Measurements from ENCODE around the gene TANGO6.
"Not testable (repeated sequence)": the region's sequence is repeated elsewhere in the genome, so short reads cannot be mapped to it uniquely, and the experiment has no call there.

TANGO6 gene

GRCh38 chr16:68972720-68973119 is 129.4 kb downstream of the TANGO6 start:
- no peak for DNase-seq (ENCODE audit: low spot score)

GRCh38 chr16:68973611-68974120 is 130.3 kb downstream of the TANGO6 start:
- DNase-seq (ENCODE audit: low spot score): no peak

- DNase-seq (ENCODE audit: low spot score): no peak
Observed at GRCh38 chr16:68978303-68978954, 135.1 kb downstream of the TANGO6 start.

GRCh38 chr16:68980695-68981315 is 137.5 kb downstream of the TANGO6 start:
- DNase-seq (ENCODE audit: low spot score): no peak

- no peak for DNase-seq (ENCODE audit: low spot score)
Observed at GRCh38 chr16:68981971-68982370, 138.6 kb downstream of the TANGO6 start.

GRCh38 chr16:68984467-68984866 is 141.1 kb downstream of the TANGO6 start:
- no peak for DNase-seq (ENCODE audit: low spot score)

- no peak for DNase-seq (ENCODE audit: low spot score)
Observed at GRCh38 chr16:68985268-68985667, 141.9 kb downstream of the TANGO6 start.

- no peak for DNase-seq (ENCODE audit: low spot score)
Observed at GRCh38 chr16:68985855-68986254, 142.5 kb downstream of the TANGO6 start.

GRCh38 chr16:68987734-68988457 is 144.6 kb downstream of the TANGO6 start:
- DNase-seq (ENCODE audit: low spot score): no peak

- DNase-seq (ENCODE audit: low spot score): not testable (repeated sequence)
Observed at GRCh38 chr16:68990172-68990845, 147.0 kb downstream of the TANGO6 start.

GRCh38 chr16:68991075-68991474 is 147.7 kb downstream of the TANGO6 start:
- DNase-seq (ENCODE audit: low spot score): no peak

- no peak for DNase-seq (ENCODE audit: low spot score)
Observed at GRCh38 chr16:68992521-68992920, 149.2 kb downstream of the TANGO6 start.

- DNase-seq (ENCODE audit: low spot score): no peak
Observed at GRCh38 chr16:68993456-68993855, 150.1 kb downstream of the TANGO6 start.

GRCh38 chr16:68993885-68994284 is 150.6 kb downstream of the TANGO6 start:
- DNase-seq (ENCODE audit: low spot score): no peak

GRCh38 chr16:68994324-68994723 is 151.0 kb downstream of the TANGO6 start:
- no peak for DNase-seq (ENCODE audit: low spot score)

- no peak for DNase-seq (ENCODE audit: low spot score)
Observed at GRCh38 chr16:68995011-68995504, 151.7 kb downstream of the TANGO6 start.

- no peak for DNase-seq (ENCODE audit: low spot score)
Observed at GRCh38 chr16:68997564-68997963, 154.2 kb downstream of the TANGO6 start.

GRCh38 chr16:68999114-68999513 is 155.8 kb downstream of the TANGO6 start:
- no peak for DNase-seq (ENCODE audit: low spot score)

GRCh38 chr16:69003500-69003899 is 160.2 kb downstream of the TANGO6 start:
- no peak for DNase-seq (ENCODE audit: low spot score)

GRCh38 chr16:69005641-69006355 is 162.5 kb downstream of the TANGO6 start:
- no peak for DNase-seq (ENCODE audit: low spot score)

GRCh38 chr16:69012906-69013305 is 169.6 kb downstream of the TANGO6 start:
- DNase-seq (ENCODE audit: low spot score): no peak

- no peak for DNase-seq (ENCODE audit: low spot score)
Observed at GRCh38 chr16:69013991-69014390, 170.7 kb downstream of the TANGO6 start.
